ENCODE results near the gene MROH2B.

Gene MROH2B

DNA sequence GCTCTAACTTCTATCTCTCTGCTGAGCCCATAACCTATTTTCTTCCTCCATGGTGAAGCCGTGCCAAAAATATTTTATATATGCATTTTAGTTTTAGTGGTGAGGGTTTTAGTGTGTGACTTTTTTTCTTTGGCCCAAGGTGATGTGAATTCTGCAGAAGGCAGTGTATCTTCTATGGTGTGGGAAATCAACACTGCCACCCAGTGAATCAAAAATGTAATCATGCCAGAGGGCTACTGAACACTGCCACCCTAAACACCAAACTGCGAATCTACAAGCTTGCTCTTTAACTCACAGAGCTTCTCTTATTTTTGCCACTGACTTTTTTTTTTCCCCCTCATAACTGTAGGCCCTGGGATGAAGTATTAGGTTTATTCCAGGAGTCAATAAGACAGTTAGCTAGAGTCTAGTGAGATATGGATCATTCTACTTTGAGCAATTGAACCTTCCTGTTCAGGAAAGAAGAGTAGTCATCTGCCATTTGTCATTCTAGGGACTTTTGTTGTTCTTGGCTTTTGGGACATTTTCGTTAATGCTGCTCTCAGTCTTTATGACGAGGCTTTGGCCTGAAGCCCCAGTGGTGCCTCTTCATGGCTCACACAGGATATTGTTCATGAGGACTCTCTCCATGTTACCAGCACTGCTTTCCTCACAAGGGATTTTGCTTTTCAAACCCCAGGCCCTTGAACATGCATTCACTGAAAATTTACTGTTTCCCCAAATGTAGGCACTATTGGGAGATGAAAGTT, 108.8 kb downstream of the MROH2B start:
- no peak for DNase-seq

- DNase-seq = no peak
These were observed 111.1 kb downstream of the MROH2B start for GRCh38 chr5:40960037-40960436.

DNA sequence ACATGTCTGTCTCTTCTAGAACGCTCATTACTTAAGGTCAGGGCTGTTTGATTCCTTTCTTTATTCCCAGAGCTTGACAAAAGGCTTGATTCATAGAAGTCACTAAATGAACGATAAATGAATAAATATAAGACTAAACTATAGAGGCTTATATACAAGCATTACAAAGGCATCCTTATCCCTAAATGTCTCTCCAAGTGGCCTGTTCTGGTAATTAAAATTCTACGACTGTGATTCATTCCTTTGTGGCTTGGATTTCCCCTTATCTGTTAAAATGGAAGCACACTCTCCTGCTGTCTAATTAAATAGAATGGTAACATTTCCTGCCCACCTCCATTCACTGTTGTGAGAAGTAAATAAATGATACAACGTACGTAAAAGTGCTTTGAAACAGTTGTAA, 112.3 kb downstream of the MROH2B start:
- no peak for DNase-seq

GRCh38 chr5:40957048-40957447, 114.1 kb downstream of the MROH2B start:
- DNase-seq = no peak

- no peak for DNase-seq
These were observed 115.8 kb downstream of the MROH2B start for GRCh38 chr5:40955313-40955712.

All from NCI-H226 (cell line).